Measurements from ENCODE around the gene PGP. TPM values are rescaled to one million over a fixed set of nuclear protein-coding genes. Genes with fewer than 3 reads are reported as not detected.
A peak's percentile ranks its signal among the peaks of the same experiment; 100 is the strongest.

The PGP gene
- total RNA-seq, 1 experiment from 2014 or later, result 32.6 TPM

DNA sequence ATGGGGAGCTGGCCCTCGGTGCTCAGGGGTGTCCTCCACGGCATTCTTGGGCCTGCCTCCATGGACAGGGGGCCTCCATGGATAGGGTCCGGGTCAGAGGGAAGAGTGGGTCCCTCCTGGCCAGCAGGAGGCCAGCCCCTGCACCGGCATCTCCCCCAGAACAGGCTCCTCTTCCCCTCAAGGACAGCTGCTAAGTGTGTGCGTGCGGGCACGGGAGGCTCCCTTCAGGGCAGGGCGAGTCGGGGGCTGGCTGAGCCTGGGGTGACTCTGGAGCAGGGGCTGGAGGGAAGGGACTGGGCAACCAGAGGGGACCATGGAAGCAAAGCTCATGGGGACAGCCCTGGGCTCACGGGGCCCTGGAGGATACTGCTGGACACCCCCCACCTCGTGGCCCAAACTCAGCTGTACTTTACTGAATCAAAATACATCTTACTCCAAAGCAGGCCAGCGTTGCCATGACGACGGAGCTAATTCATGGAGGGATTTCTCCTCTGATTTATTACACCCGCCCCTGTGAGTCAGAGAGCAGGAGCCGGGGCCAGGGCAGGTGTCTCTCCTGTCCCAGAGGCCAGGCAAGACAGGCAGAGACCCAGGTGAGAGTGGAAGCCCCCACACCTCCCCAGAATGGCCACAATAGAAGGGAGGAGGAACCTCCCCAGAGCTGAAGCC, 20.3 kb downstream of the PGP start:
- ChIA-PET RAD21 (ENCODE audit: low non-redundant PET in 1 of 2, low total read pairs in 2 of 2, uncharacterized antibody in 2 of 2, unreplicated experiment in 2 of 2) (interaction anchor here (0.8 to 1.6 kb wide), 5 partner anchors 20 to 307 kb away, joined by 3 to 6 read pairs (median 5); partner anchors contain the start of genes ECI1 (in 1 of the 2) and PGP (in 1 of the 2)), POLR2A (interaction anchor here (1.0 to 1.6 kb wide), 4 partner anchors 29 to 57 kb away, joined by 4 to 11 read pairs (median 6); partner anchors contain the start of genes E4F1, ECI1 and TRAF7), CTCF (interaction anchor here (0.7 to 3.5 kb wide), 8 partner anchors 11 to 680 kb away, joined by 3 to 24 read pairs (median 5); partner anchors contain the start of genes ECI1, MLST8, PGP and TBC1D24)
- H3K4me3 ChIP-seq (replicated peaks in 1 of 2; ENCODE audit: low read depth in 1 of 2, low read length in 2 of 2), result no peak overlapping the region
- no peak for DNase-seq (ENCODE audit: low read depth, low spot score)
- no peak overlapping the region for H3K9ac ChIP-seq (ENCODE audit: low read length)
- H3K4me1 ChIP-seq (ENCODE audit: control insufficient read depth in 1 of 2, insufficient read depth in 2 of 2, low read length in 2 of 2), result peaks cover 5 to 19% of the 10 kb centered on the region in 2 experiments
- intact Hi-C loops (cut with micrococcal nuclease), result loop anchor here (2.0 to 10.0 kb wide), 2 partner anchors 57 to 311 kb away; partner anchors contain the start of gene ECI1
- no peaks in the 10 kb centered on the region for H4K20me1 ChIP-seq (ENCODE audit: insufficient read depth)
- peak; percentile 5 for ATAC-seq
- no peaks in the 10 kb centered on the region for H3K79me2 ChIP-seq (ENCODE audit: insufficient read depth, low read length)
- no peak overlapping the region for H3K27ac ChIP-seq (ENCODE audit: low read depth, low read length)
- no peaks in the 10 kb centered on the region for H3K9me2 ChIP-seq (ENCODE audit: insufficient read depth)
- H3K36me3 ChIP-seq (ENCODE audit: control insufficient read depth in 1 of 2, insufficient read depth in 2 of 2, low read length in 2 of 2), result no peaks in the 10 kb centered on the region
- H3K27me3 ChIP-seq (ENCODE audit: insufficient read depth, low read length), result no peaks in the 10 kb centered on the region
- TF ChIP-seq CEBPB (IDR thresholded peaks at IDR 0.05; ENCODE audit: low read depth) (no peak), SRF (IDR thresholded peaks at IDR 0.05; ENCODE audit: low read depth) (no peak)
- TF ChIP-seq, protein P1, sequence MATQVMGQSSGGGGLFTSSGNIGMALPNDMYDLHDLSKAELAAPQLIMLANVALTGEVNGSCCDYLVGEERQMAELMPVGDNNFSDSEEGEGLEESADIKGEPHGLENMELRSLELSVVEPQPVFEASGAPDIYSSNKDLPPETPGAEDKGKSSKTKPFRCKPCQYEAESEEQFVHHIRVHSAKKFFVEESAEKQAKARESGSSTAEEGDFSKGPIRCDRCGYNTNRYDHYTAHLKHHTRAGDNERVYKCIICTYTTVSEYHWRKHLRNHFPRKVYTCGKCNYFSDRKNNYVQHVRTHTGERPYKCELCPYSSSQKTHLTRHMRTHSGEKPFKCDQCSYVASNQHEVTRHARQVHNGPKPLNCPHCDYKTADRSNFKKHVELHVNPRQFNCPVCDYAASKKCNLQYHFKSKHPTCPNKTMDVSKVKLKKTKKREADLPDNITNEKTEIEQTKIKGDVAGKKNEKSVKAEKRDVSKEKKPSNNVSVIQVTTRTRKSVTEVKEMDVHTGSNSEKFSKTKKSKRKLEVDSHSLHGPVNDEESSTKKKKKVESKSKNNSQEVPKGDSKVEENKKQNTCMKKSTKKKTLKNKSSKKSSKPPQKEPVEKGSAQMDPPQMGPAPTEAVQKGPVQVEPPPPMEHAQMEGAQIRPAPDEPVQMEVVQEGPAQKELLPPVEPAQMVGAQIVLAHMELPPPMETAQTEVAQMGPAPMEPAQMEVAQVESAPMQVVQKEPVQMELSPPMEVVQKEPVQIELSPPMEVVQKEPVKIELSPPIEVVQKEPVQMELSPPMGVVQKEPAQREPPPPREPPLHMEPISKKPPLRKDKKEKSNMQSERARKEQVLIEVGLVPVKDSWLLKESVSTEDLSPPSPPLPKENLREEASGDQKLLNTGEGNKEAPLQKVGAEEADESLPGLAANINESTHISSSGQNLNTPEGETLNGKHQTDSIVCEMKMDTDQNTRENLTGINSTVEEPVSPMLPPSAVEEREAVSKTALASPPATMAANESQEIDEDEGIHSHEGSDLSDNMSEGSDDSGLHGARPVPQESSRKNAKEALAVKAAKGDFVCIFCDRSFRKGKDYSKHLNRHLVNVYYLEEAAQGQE (IDR thresholded peaks at IDR 0.05; ENCODE audit: low read depth), result no peak
- H2AFZ ChIP-seq (ENCODE audit: low read depth, low read length, poor library complexity, severe bottlenecking), result no peak overlapping the region
- no TSS peak for BruUV-seq (replicated peaks)
- H3K9me3 ChIP-seq (ENCODE audit: control insufficient read depth in 1 of 2, insufficient read depth in 1 of 2, low read depth in 1 of 2, low read length in 2 of 2), result no peaks in the 10 kb centered on the region
- H3K4me2 ChIP-seq (ENCODE audit: low read length), result peak overlapping the region; percentile 88

DNA sequence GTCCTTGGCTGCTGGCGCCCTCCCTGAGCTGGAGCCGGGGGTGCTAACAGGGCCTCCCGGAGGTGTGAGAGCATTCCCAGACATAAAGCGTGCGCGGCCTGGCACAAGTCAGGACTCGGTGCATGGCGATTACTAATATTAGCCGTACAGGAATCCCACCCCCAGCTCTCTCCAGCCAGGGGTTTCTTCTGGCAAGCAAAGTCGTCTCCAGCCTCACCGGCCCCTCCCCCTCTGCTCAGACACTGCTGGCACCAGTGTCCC, 23.3 kb downstream of the PGP start:
- Histone ChIP-seq H3K9me2 (ENCODE audit: insufficient read depth) (no peaks in the 10 kb centered on the region), H3K4me1 (ENCODE audit: control insufficient read depth in 1 of 2, insufficient read depth in 2 of 2, low read length in 2 of 2) (peaks cover 5 to 19% of the 10 kb centered on the region in 2 experiments), H3K79me2 (ENCODE audit: insufficient read depth, low read length) (no peaks in the 10 kb centered on the region), H3K27me3 (ENCODE audit: insufficient read depth, low read length) (no peaks in the 10 kb centered on the region), H4K20me1 (ENCODE audit: insufficient read depth) (no peaks in the 10 kb centered on the region), H2AFZ (ENCODE audit: low read depth, low read length, poor library complexity, severe bottlenecking) (no peak overlapping the region), H3K4me3 (replicated peaks in 1 of 2; ENCODE audit: low read depth in 1 of 2, low read length in 2 of 2) (no peak overlapping the region), H3K27ac (ENCODE audit: low read depth, low read length) (no peak overlapping the region), H3K4me2 (ENCODE audit: low read length) (no peak overlapping the region), H3K9me3 (ENCODE audit: control insufficient read depth in 1 of 2, insufficient read depth in 1 of 2, low read depth in 1 of 2, low read length in 2 of 2) (no peaks in the 10 kb centered on the region), H3K36me3 (ENCODE audit: control insufficient read depth in 1 of 2, insufficient read depth in 2 of 2, low read length in 2 of 2) (no peaks in the 10 kb centered on the region), H3K9ac (ENCODE audit: low read length) (no peak overlapping the region)
- no peak for ATAC-seq
- DNase-seq (ENCODE audit: low read depth, low spot score), result no peak
- no TSS peak for BruUV-seq (replicated peaks)
- RAD21 ChIA-PET (ENCODE audit: low non-redundant PET in 1 of 2, low total read pairs in 2 of 2, uncharacterized antibody in 2 of 2, unreplicated experiment in 2 of 2), result no interaction called here
- POLR2A ChIA-PET, result no interaction called here
- intact Hi-C loops (cut with micrococcal nuclease), result loop anchor here (10.0 kb wide), 1 partner anchor 313 kb away; no protein-coding TSS in a partner anchor
- CTCF ChIA-PET, result no interaction called here
- TF ChIP-seq, protein P2, sequence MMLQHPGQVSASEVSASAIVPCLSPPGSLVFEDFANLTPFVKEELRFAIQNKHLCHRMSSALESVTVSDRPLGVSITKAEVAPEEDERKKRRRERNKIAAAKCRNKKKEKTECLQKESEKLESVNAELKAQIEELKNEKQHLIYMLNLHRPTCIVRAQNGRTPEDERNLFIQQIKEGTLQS (IDR thresholded peaks at IDR 0.05), result no peak
- no peak for TF ChIP-seq SP1 (IDR thresholded peaks at IDR 0.05; ENCODE audit: low read depth)
- TF ChIP-seq SRF (IDR thresholded peaks at IDR 0.05; ENCODE audit: low read depth), result no peak
- TF ChIP-seq RAD21 (IDR thresholded peaks at IDR 0.05; ENCODE audit: low read depth), result no peak
- TF ChIP-seq ELF1 (IDR thresholded peaks at IDR 0.05; ENCODE audit: borderline replicate concordance, low read depth), result no peak
- no peak for TF ChIP-seq FOSL1 (IDR thresholded peaks at IDR 0.05; ENCODE audit: low read depth)
- TF ChIP-seq CBX3 (IDR thresholded peaks at IDR 0.05; ENCODE audit: low read depth), result no peak
- no peak for TF ChIP-seq EZH2 (IDR thresholded peaks at IDR 0.05)
- TF ChIP-seq, protein P1 (IDR thresholded peaks at IDR 0.05; ENCODE audit: low read depth), result no peak
